Neural progenitor cell (in vitro differentiated cells): ENCODE data around the gene HCK. TPM values are rescaled to one million over a fixed set of nuclear protein-coding genes. Genes with fewer than 3 reads are reported as not detected.

Source experiments
- DNase-seq: peaks from one replicate; pipeline ENCODE4 v3.0.0-alpha.2; 2016; ENCODE audit warnings: low spot score
- H2AFZ ChIP-seq: fragments of 200-600 bp; sonication (generic); replicated peaks from 2 replicates; pipeline ENCODE4 v1.6.1; 2016; ENCODE audit warnings: antibody characterized with exemption
- H3F3A ChIP-seq: fragments of 200-600 bp; sonication (generic); 2 replicates; pipeline ENCODE4 v1.6.1; 2016; ENCODE audit warnings: antibody characterized with exemption, low read depth
- H3K27ac ChIP-seq: fragments of 200-600 bp; sonication (generic); 2 replicates; pipeline ENCODE4 v1.5.1; 2016; ENCODE audit warnings: mild to moderate bottlenecking
- H3K27me3 ChIP-seq: fragments of 200-600 bp; sonication (generic); 2 replicates; pipeline ENCODE4 v1.6.1; 2016; ENCODE audit warnings: mild to moderate bottlenecking, moderate library complexity
- H3K36me3 ChIP-seq: fragments of 200-600 bp; sonication (generic); 2 replicates; pipeline ENCODE4 v1.5.1; 2016
- H3K4me1 ChIP-seq: fragments of 200-600 bp; sonication (generic); 2 replicates; pipeline ENCODE4 v1.6.1; 2016; ENCODE audit warnings: mixed run types
- H3K4me2 ChIP-seq: fragments of 200-600 bp; sonication (generic); 2 replicates; pipeline ENCODE4 v1.6.1; 2016
- H3K4me3 ChIP-seq: fragments of 200-600 bp; sonication (generic); 2 replicates; pipeline ENCODE4 v1.5.1; 2016
- H3K79me2 ChIP-seq: fragments of 200-600 bp; sonication (generic); 2 replicates; pipeline ENCODE4 v1.6.1; 2016; ENCODE audit warnings: low read depth
- H3K9ac ChIP-seq: fragments of 200-600 bp; sonication (generic); 2 replicates; pipeline ENCODE4 v1.6.1; 2016
- H3K9me3 ChIP-seq: fragments of 200-600 bp; sonication (generic); 2 replicates; pipeline ENCODE4 v1.5.1; 2016; ENCODE audit warnings: low read depth
- H4K20me1 ChIP-seq: fragments of 200-600 bp; sonication (generic); 2 replicates; pipeline ENCODE4 v1.6.1; 2016; ENCODE audit warnings: low read depth
- H3K27ac Mint-ChIP-seq: 3 replicates; pipeline ENCODE4 v1.8.0; 2021; ENCODE audit warnings: mixed read lengths
- H3K27me3 Mint-ChIP-seq: 2 replicates; pipeline ENCODE4 v1.8.0; 2022; ENCODE audit warnings: low read depth, mild to moderate bottlenecking, inconsistent platforms, moderate library complexity, mixed read lengths; ENCODE audit not compliant: insufficient read depth
- H3K36me3 Mint-ChIP-seq: 3 replicates; pipeline ENCODE4 v1.8.0; 2021; ENCODE audit warnings: mixed read lengths
- H3K4me1 Mint-ChIP-seq: 3 replicates; pipeline ENCODE4 v1.8.0; 2021; ENCODE audit warnings: mixed read lengths
- H3K4me3 Mint-ChIP-seq: 3 replicates; pipeline ENCODE4 v1.8.0; 2021; ENCODE audit warnings: mild to moderate bottlenecking, moderate library complexity, mixed read lengths
- H3K9me3 Mint-ChIP-seq: 3 replicates; pipeline ENCODE4 v1.8.0; 2020; ENCODE audit warnings: mixed read lengths
- CTCF ChIP-seq: fragments of 200-600 bp; sonication (generic); IDR thresholded peaks from 2 replicates; pipeline ENCODE4 v1.5.1; 2017; ENCODE audit warnings: antibody characterized with exemption, mild to moderate bottlenecking
- EZH2 ChIP-seq: fragments of 200-600 bp; sonication (generic); IDR thresholded peaks from 2 replicates; pipeline ENCODE4 v1.6.1; 2017; ENCODE audit warnings: antibody characterized with exemption, mild to moderate bottlenecking, moderate library complexity
- EZH2phosphoT487 ChIP-seq: fragments of 200-600 bp; sonication (generic); IDR thresholded peaks from 2 replicates; pipeline ENCODE4 v1.6.1; 2017; ENCODE audit warnings: antibody characterized with exemption
- total RNA-seq: library from RNA; depleted of rRNA; stranded (reverse); fragments of >200 nt; gene quantifications from 2 replicates; pipeline ENCODE4 v1.2.3, GENCODE V29; 2015; ENCODE audit warnings: low replicate concordance

HCK gene
- total RNA-seq, 1 donor from 2014 or later: not detected

DNA sequence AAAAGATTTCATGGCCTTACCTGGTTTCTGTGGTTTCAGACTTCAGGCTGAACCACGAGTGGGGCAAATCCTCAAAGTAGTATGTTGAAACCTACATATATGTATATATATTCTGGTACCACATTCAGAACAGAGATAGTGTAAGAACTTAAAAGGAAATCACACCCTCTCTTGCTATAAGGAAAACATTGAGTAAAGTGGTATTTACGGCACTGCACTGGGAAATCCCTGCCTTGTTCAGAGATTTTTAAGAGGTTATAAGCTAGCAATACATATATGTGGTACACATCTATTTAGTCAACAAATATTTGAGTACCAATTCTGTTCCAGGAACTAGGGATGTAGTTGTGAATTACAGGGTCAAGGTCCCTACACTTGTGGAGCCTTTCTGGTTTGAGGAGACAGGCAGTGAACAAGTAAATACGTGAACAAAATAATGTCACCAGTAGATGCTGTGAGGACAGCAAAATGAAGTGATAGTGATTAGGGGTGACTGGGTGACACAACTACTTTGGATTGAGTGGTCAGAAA is 59.2 kb downstream of the HCK start:
- peaks cover 29% of the 10 kb centered on the region for H3K4me1 Mint-ChIP-seq
- Histone ChIP-seq H3K27me3 (peaks cover 6% of the 10 kb centered on the region), H3K9me3 (no peaks in the 10 kb centered on the region), H3K27ac (no peak overlapping the region), H3K4me1 (peaks cover 18% of the 10 kb centered on the region), H3K4me2 (peak overlapping the region; percentile 84), H4K20me1 (peaks cover 25% of the 10 kb centered on the region), H2AFZ (no peak overlapping the region), H3F3A (no peaks in the 10 kb centered on the region), H3K9ac (no peak overlapping the region), H3K4me3 (no peak overlapping the region), H3K79me2 (peaks cover 66% of the 10 kb centered on the region), H3K36me3 (no peaks in the 10 kb centered on the region)
- no peak for DNase-seq
- H3K36me3 Mint-ChIP-seq: peaks cover 4% of the 10 kb centered on the region
- no peaks in the 10 kb centered on the region for H3K27me3 Mint-ChIP-seq
- peak overlapping the region; percentile 97 for H3K4me3 Mint-ChIP-seq
- no peak for TF ChIP-seq EZH2
- no peak for TF ChIP-seq EZH2phosphoT487
- TF ChIP-seq CTCF: no peak
- H3K27ac Mint-ChIP-seq: no peak overlapping the region
- H3K9me3 Mint-ChIP-seq: no peaks in the 10 kb centered on the region

GRCh38 chr20:32111753-32112152 is 59.7 kb downstream of the HCK start:
- peaks cover 30% of the 10 kb centered on the region for H4K20me1 ChIP-seq
- no peaks in the 10 kb centered on the region for H3F3A ChIP-seq
- peaks cover under 1% of the 10 kb centered on the region for H3K27me3 ChIP-seq
- Mint-ChIP-seq H3K4me1 (peaks cover 33% of the 10 kb centered on the region), H3K4me3 (peak overlapping the region; percentile 35), H3K27ac (no peak overlapping the region), H3K36me3 (peaks cover 4% of the 10 kb centered on the region), H3K27me3 (no peaks in the 10 kb centered on the region), H3K9me3 (no peaks in the 10 kb centered on the region)
- no peak for DNase-seq
- H3K27ac ChIP-seq: no peak overlapping the region
- no peak overlapping the region for H3K4me2 ChIP-seq
- H3K4me3 ChIP-seq: no peak overlapping the region
- TF ChIP-seq CTCF (no peak), EZH2 (no peak), EZH2phosphoT487 (no peak)
- no peak overlapping the region for H2AFZ ChIP-seq
- no peak overlapping the region for H3K9ac ChIP-seq
- peaks cover 71% of the 10 kb centered on the region for H3K79me2 ChIP-seq
- H3K36me3 ChIP-seq: no peaks in the 10 kb centered on the region
- H3K4me1 ChIP-seq: peaks cover 20% of the 10 kb centered on the region
- no peaks in the 10 kb centered on the region for H3K9me3 ChIP-seq

DNA sequence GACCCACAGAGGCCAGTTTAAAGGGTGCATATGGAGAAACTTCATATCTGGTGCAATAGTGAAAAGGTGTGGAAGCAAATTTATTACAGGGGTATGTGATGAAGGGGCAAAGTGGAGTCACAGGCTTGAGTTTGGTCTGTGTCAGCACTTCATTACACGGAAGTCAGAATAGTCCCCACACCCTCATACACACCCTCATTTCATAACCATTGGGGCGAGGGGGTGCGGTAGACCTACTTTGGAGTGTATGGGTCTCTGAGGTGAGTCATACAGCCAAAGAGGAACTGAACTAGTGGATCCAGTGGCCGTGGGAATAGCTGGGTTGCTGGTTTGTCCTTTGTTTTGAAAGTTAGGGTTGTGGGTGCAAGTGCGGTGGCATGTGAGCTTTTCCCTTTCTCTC is 60.8 kb downstream of the HCK start:
- no peaks in the 10 kb centered on the region for H3K9me3 Mint-ChIP-seq
- no peaks in the 10 kb centered on the region for H3K9me3 ChIP-seq
- H3K27me3 Mint-ChIP-seq: no peaks in the 10 kb centered on the region
- no peak overlapping the region for H3K4me2 ChIP-seq
- H3F3A ChIP-seq: no peaks in the 10 kb centered on the region
- peaks cover 20% of the 10 kb centered on the region for H3K4me1 ChIP-seq
- H3K79me2 ChIP-seq: peaks cover 82% of the 10 kb centered on the region
- no peak overlapping the region for H3K27ac Mint-ChIP-seq
- no peak overlapping the region for H3K4me3 Mint-ChIP-seq
- peaks cover 4% of the 10 kb centered on the region for H3K36me3 Mint-ChIP-seq
- TF ChIP-seq EZH2 (no peak), EZH2phosphoT487 (no peak), CTCF (no peak)
- H3K27me3 ChIP-seq: no peaks in the 10 kb centered on the region
- no peaks in the 10 kb centered on the region for H3K36me3 ChIP-seq
- no peak overlapping the region for H2AFZ ChIP-seq
- peaks cover 33% of the 10 kb centered on the region for H3K4me1 Mint-ChIP-seq
- no peak overlapping the region for H3K4me3 ChIP-seq
- no peak for DNase-seq
- no peak overlapping the region for H3K9ac ChIP-seq
- peaks cover 31% of the 10 kb centered on the region for H4K20me1 ChIP-seq
- H3K27ac ChIP-seq: no peak overlapping the region
